GM18508 (cell line): ENCODE data around the gene VAPB.
"Not testable (repeated sequence)": the region's sequence is repeated elsewhere in the genome, so short reads cannot be mapped to it uniquely, and the experiment has no call there.

Experiments
- ATAC-seq: cut with Tn5 transposase; IDR thresholded peaks from one replicate; pipeline ENCODE4 v1.9.1; 2021; ENCODE audit warnings: moderate number of reproducible peaks; ENCODE audit not compliant: insufficient read depth, unreplicated experiment

Gene VAPB, protein sequence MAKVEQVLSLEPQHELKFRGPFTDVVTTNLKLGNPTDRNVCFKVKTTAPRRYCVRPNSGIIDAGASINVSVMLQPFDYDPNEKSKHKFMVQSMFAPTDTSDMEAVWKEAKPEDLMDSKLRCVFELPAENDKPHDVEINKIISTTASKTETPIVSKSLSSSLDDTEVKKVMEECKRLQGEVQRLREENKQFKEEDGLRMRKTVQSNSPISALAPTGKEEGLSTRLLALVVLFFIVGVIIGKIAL

DNA sequence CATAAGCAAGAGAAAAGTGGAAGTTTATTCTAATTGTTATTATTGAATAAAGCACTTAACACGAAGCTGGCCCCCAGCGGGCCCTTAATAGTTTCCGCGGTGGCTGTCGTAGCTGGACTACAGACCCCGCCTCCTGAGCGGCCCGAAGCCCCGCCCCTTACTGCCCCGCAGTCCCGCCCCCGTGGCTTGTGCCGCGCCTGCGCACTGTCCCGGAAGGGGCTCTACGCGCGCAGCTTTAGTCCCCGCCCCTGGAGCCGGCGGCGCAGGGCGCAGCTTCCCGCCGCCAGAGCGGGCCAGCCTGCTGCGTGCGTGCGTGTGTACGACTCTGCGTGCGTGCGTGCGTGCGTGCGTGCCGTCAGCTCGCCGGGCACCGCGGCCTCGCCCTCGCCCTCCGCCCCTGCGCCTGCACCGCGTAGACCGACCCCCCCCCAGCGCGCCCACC, at the start of gene VAPB:
TSS of gene VAPB (plus strand) at position 348 of the 442 bp plus-strand sequence. CDS start 231 bp downstream, outside the sequence.
- no peak for ATAC-seq

DNA sequence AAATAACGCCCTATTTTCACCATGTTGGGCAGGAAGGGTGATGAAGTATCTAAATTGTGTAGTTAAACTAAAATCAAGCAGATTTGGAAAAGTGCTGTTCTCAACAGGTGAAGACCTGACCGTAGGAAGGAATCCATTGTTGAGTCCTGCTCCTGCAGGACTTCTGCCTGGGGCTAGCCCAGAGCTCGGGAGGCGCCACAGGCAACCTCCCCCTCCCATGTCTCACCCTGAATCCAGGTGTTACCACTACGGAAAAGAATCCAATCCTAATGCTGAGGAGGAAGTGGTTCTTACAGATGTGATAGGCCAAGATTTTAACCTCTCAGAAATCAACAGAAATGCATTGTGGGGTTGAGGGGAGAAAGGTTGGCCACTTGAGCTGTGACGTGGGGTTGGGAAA, 49.3 kb upstream of the VAPB start:
- ATAC-seq = no peak

DNA sequence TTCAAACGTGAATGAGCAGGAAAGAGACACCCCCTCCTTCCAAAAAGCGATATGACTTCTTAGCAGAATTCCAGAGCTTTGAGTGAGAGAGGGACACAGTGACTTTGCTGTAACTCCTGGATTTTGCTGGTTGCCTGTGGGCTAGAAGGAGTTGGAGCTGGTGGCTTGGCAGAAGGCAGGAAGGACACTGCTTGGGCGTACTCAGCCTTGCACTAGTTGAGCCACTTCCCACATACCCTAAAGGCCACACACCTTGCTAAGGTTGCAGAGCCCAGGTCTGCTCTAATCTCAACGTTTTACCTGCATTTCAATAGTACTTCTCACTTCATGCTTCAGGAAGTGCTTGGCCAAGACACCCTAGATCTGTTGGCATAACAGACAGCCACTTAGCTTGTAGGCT, 48.9 kb upstream of the VAPB start:
- ATAC-seq = no peak

DNA sequence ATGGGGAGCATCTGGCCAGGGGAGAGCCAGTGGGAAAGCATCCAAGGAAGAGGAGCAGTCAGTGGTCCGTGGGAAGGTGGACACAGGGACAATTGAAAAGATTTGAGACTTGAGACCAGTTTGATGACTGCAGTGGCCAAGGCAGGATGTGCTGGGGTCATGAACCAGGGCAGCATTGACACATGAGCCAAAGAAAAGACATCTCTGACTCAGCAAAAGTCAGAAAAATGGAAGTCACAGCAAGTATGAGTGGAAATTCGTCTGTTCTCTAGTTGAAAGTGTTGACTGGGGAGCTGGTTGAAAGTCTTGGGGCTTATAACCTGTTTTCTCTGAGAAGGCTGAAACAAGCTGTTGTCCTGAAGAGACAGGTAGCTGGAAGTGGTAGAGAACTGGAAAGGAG, 48.2 kb upstream of the VAPB start:
- ATAC-seq = no peak

DNA sequence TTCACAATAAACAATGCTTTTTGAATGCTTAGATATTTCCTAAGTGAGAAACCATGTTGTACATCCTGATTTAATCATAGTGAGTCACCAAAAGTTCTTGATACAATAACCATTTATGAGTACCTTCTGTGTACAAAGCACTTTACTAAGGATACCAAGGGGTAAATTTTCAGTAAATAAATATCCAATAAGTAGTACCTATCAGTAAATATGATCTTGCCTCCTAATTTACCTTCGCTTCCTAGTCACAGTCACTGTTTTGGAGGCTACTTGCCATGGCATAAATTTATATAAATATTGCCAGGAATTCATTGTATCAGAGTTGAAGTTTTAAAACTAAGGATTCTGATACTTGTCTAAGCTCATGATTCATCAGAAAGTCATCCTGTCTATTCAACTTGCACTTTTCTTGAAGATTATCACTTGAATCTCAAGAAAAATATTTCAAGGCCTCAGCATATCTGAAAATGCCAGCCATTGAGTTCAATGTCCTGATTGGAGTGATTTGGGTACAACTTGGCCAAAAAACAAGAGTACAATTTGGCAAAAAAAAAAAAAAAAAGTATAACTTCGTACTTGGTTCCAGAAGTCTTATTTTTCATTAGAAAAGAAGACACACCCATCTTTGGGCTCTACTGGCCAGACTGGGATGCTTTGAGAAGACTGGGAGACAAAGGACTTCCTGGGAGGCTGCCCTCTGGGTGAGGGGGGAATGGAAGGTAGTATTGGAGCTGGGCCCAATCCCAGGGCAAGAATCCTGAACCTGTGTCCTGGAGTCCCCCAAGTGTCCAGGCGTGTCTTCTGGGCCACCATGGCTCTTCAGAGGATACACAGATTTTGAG, 46.7 kb upstream of the VAPB start:
- no peak for ATAC-seq

DNA sequence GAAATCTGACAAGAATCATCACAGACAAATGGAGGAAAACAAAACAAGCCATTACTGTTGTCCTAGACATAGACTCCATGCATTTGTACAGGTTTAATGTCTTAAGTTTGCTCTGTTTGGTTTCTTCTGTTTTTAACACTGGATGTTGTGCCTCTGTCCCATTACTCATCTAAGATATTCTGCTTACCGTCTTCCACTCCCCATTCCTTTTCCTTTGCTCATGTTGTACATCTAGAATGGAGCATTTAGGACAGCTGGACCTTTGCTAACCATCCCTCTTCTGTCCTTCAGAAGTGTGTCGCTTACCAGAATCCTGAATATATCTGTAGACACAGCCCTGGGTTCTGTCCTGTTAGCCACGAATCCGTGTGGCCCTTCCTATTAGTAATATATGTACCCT, 44.3 kb upstream of the VAPB start:
- ATAC-seq = no peak

DNA sequence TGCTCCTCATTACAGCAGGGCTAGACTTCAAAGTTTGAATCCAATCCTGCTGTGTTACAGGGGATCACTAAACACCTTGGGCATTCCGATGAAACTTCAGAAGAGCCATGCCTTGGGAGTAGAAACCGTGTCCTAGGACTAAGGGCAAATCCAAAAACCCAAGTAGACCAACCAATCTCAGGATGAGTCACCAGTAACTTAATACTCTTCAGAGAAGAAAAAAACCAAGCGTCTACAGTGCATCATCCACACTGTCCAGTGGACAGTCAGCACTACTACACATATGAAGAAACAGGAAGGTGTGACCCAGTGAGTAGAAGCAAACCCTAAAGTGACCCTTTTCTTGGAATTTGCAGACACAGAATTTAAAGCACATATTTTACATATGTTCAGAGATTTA, 39.5 kb upstream of the VAPB start:
- ATAC-seq = no peak

DNA sequence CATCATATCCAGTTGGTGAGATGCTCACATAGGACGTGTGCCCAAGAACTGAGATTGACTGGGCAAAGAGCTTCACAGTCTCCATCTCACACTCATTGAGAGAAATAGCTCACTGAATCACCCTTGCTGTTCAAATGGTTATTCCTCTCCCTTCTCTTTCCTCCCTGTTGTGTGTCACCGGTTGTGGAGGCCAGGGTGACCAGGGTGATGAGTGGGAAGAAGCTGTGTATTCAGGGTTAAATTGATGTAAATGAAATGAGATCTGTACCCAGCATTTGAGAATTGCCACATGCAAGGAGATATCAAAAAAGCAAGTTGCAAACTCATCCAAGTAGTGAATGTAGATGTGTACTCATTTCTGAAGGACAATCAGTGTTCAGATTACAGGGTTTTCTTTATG, 36.6 kb upstream of the VAPB start:
- ATAC-seq = no peak

DNA sequence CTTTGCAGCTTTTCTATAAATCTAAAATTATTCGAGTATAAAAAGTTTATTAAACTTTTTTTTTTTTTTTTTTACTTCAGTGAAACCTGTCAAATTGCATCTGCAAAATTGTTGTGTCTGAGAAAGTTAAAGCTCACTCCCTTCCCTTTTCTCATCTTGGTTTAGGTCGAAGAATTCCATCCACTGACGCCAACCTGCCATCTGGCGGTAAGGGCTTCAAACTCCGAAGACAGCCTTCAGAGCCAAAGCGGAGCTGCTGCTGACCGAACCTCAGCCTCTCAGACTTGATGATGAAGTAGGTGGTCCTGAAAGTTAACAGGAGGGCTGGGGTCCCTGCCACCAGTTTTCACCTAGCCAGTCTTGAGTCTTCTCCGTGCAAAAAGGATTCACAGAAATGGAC, 29.6 kb upstream of the VAPB start:
- ATAC-seq = no peak

DNA sequence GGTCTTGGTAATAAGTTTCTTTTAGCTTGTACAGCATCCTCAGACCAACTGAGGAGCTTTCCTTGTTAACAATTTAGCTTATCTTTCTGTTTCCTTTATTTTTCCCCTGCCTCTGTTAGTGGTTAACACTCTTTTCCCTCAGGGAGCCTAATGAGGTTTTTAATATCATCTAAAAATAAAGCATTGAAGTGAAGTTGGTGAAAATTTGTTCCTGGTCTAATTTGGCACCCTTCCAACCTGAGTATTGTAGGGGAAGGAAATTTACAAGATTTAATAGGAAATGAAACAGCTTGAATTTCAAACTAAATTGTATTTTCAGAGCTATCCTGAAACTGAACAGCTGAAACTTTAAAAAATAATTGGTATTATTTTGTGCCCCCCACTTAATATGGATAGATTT, 28.1 kb upstream of the VAPB start:
- no peak for ATAC-seq

DNA sequence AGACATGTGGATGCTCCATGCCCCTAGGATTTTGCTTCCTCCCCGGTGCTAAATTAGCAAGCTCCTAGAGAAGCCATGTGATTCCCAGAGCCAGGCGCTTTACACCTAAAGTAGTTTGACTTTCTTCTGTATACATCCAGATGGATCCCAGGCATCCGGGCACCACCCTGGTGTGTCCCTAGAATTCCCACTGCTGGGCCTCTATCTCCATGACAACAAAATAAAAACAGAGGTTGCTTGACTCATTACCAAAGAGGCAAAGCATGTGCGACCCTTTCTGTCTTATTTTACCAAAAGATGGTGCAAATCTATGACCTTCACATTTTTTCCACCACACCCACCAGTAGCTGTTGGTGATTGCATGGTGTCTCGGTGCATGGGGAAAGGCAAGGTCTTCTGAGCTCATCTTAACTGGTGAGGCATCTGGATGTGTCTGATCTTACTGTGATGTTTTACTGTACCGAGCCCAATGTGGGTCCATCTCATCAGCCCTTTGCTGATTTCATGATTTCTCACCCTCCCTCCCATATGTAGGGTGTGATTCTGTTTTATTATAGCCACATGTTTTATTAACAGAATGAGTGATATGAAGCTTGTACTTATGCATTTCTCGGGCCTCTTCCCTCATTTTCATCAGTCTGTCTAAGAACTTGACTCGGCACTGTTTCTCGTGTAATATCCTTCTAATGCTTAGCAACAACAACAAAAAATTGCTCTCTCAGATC, 27.4 kb upstream of the VAPB start:
- no peak for ATAC-seq

DNA sequence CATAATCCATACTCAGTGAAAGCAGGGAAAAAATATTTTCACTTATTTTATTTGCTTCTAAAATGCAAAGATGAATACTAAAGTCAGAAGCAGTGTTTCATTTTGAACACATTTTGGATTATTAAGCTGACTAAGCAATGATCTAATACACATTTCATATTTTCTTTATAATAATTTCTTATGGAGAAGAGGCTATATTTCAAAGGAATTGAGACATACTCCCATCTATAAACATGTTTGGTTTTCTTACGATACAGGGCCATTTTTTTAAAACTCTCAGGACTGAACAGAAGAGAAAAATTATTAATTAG, 26.9 kb upstream of the VAPB start:
- ATAC-seq = no peak

DNA sequence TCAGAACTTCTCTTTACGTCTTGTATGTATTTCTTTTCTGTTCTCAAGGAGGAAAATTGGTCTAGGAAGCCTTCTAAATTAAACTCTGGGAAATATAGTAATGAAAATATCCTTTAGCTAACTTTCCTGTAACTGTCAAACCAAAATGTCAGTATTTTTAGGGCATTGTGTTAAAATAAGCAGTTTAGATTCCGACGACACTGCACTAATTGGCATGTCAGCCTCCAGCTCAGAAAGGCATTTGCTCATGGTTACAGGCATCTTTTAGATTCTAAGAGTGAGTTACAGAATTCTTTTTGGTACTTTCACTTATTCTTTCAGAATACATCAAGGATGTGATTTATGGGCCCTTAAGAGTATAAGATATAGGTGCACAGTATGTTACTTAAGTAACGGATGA, 26.1 kb upstream of the VAPB start:
- no peak for ATAC-seq

DNA sequence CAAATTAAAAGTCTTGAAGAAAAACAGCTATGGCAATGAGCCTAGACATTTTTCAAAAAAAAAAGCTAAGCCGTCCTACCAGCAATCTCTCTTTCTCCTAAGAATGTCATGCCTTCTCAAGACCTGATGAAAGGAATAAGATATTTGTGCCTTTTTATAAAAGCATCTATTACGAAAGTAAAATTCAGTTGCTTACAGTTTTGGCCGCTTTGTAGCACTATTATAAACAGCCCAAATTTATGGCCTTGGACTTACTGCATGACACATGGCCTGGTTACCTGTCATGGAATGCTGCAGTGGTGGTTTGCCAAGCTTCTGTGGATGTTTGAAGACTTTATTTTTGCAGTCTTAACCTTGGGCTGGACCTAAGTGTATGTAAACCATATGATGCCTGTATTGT, 22.2 kb upstream of the VAPB start:
- no peak for ATAC-seq

DNA sequence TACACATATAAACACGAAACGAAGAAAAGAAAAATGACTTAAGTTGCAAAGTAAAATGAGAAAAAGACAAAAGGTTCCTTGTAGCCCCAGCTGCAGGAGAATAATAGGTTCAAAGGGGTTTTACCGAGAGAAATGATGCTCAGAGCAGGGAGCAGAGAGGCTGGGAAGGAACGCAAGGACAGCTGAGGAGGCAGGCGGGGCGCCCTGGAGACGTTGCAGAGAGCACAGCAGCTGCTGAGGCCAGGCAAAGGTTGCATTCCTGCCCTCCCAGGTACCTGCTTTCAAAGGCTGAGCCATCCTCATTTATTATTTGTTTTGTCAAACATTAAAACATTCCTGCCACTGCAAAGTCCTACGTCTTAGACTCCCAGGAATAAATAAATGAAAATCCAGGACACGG, 16.2 kb upstream of the VAPB start:
- ATAC-seq = no peak

DNA sequence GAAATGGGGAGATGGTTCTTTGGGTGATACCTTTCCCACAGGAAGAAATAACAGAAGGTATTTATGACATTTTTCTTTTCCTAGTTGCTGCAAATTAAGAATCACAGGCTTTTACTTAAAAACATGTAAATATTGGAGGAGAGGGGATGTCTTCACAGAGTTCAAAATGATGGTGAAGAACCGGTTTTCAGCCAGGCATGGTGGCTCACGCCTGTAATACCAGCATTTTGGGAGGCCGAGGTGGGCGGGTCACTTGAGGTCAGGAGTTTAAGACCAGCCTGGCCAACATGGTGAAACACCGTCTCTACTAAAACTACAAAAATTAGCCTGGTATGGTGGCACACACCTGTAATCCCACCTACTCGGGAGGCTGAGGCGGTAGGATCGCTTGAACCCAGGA, 15.7 kb upstream of the VAPB start:
- not testable (repeated sequence) for ATAC-seq

DNA sequence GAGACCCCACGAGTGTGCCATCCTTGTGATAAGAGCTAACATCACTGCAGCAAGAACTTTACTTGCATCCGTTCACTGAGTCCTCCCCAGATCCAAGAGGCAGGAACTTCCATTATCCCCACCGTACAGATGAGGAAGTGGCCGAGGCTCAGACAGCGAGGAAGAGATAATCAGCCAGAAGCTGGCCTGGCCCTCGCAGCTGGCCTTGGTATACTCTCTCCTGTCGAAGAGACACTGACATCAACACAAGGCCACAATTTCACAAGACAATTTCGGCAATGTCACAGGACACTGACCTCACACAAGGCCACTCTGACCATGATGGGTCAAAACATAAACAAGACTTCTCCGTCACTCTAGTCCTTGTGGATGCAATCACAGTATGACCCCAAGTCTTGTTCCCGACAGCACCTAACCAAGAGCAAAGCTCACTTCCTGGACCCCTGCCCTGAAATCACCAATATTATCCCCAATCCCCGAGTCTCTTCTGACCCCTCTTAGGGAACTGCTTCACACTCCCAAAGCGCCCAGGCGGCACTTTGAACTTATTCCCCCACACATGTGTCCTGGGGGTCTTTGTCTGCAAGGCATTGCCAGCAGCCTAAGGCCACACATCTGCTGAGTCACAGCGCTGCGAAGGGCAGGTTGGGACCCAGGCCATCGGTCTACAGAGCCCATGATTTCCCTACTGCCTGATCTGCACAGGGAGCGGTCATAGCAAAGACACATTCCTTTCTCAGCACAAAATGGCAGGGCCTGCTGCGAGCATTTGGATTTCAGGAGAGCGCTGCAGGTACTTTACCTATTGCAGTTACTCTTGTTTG, 14.8 kb upstream of the VAPB start:
- no peak for ATAC-seq

DNA sequence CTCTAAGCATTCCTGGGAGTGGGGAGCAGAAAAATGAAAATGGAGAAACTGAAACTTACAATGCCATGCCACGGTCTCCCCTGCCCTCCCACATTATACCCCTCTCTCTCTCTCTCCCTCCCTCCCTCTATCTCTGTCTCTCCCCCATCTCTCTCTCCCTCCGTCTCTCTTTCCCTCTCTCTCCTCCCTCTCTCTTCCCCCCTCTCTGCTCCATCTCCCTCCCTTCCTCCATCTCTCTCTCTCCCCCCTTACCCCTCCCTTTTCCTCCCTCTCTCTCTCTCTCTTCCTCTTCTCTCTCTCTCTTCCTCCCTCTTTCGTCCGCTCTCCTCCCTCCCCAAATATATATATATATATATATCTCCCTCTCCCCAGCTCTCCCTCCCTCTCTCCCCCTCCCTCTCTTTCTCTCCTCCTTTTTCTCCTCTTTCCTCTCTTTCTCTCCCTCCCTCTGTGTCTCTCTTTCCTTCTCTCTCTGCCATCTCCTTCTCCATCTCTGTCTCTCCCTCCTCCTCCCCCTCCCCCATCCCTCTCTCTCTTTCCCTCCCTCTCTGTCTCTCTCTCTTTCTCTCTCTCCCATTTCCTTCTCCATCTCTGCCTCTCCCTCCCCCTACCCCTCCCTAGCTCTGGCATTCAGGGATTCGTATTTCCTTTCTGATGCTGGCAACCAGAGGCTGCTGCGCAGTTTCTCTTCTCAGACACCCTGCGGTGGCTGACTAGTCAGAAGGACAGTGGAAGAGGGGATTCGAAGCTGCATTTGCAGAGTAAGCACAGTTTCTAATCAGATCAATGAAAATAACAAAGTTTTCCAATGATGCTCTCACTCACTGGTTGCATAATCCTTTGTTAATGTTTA, 13.9 kb upstream of the VAPB start:
- no peak for ATAC-seq

DNA sequence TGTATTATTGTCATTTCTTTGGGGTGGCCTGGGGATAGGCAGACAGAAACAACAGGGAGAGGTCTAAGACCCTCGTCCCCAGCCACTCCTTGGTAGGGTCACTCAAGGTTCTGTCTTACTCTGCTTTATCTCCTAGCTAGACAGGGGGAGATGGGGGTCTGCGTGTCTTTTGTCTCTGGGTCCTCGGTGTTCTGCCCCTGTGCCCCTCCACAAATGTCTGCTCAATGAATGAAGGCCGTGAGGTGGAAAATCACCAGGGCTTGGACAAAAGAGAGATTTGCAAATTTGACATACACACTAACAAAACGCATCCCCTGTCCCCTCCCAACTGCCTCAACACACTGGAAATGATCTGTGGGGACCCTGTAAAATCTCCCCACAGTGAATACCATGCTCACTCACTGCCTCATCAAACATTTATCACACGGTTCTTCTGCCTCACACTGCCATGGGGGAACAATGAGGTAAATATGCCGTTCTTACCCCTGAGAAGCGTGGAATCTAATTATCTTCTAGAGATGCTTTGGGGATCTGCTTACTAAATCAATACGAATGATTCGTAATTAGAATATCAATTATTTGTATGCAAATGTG, 13.2 kb upstream of the VAPB start:
- no peak for ATAC-seq
